Measurements from ENCODE around the gene ZNF714.

The ZNF714 gene

DNA sequence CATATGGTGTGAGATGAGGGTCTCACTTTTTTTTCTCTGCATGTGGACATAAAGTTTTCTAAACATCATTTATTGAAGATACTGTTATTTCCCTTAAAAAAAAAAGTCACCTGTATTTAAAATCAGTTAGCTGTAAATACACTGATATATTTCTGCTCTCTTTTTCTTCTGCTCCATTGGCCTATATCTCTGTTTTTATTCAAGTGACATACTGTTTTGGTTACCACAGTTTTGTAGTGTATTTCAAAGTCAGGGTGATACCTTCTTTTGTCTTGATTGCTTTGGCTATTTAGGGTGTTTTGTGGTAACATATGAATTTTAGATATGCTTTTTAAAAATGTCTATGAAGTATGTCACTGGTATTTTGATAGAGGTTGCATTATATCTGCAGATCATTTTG lies 44.1 kb downstream of the ZNF714 start:
- Mint-ChIP-seq H3K4me3 (no peak overlapping the region), H3K36me3 (ENCODE audit: low read depth) (peaks cover 54% of the 10 kb centered on the region), H3K27me3 (ENCODE audit: low read depth, poor library complexity) (no peaks in the 10 kb centered on the region), H3K9me3 (peaks cover 40% of the 10 kb centered on the region), H3K4me1 (no peaks in the 10 kb centered on the region), H3K27ac (no peak overlapping the region)
- DNase-seq, result no peak
- TF ChIP-seq, protein P1, sequence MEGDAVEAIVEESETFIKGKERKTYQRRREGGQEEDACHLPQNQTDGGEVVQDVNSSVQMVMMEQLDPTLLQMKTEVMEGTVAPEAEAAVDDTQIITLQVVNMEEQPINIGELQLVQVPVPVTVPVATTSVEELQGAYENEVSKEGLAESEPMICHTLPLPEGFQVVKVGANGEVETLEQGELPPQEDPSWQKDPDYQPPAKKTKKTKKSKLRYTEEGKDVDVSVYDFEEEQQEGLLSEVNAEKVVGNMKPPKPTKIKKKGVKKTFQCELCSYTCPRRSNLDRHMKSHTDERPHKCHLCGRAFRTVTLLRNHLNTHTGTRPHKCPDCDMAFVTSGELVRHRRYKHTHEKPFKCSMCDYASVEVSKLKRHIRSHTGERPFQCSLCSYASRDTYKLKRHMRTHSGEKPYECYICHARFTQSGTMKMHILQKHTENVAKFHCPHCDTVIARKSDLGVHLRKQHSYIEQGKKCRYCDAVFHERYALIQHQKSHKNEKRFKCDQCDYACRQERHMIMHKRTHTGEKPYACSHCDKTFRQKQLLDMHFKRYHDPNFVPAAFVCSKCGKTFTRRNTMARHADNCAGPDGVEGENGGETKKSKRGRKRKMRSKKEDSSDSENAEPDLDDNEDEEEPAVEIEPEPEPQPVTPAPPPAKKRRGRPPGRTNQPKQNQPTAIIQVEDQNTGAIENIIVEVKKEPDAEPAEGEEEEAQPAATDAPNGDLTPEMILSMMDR (IDR thresholded peaks at IDR 0.05), result no peak

DNA sequence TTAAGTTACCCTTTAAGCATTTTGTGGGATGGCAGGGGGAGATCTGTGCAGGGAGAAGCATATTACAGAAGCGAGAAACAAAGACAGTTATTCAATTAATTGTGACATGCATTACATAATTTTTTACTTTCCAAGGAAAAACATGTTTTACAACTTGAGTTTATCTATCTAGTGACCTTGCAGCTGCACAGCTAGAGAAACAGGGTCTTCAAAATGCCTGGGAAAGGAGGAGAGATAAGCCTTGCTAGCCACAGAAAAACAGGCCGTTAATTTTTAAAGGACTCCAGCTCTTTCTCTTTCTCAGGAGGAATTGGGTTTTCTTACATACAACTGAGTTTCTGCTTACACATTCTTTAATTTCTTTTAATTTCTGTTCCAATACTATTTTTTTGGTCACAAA lies 45.0 kb downstream of the ZNF714 start:
- DNase-seq, result no peak
- H3K4me1 Mint-ChIP-seq, result no peaks in the 10 kb centered on the region
- H3K9me3 Mint-ChIP-seq, result peaks cover 33% of the 10 kb centered on the region
- H3K36me3 Mint-ChIP-seq (ENCODE audit: low read depth), result peaks cover 44% of the 10 kb centered on the region
- H3K4me3 Mint-ChIP-seq, result no peak overlapping the region
- H3K27ac Mint-ChIP-seq, result peak overlapping the region; percentile 5
- TF ChIP-seq, protein P1 (IDR thresholded peaks at IDR 0.05), result no peak
- no peaks in the 10 kb centered on the region for H3K27me3 Mint-ChIP-seq (ENCODE audit: low read depth, poor library complexity)

DNA sequence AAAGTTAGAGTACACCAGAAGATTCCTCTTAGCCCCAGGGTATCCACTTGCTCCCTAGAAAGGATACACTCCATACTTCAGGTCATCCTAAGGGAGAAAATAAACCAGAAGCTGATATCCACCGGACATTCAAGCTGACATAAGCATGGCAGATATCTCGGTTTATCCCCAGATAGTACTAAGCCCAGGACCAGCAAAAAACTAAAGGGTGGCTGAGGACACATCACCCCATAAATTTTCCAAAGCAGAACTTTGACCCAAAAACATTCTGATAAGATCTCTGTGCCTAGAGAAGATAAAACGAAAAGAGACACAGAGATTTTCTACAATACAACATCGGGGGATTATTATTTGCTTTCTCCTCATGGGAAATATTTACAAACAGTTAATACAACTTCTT lies 45.9 kb downstream of the ZNF714 start:
- Mint-ChIP-seq H3K36me3 (ENCODE audit: low read depth) (peaks cover 35% of the 10 kb centered on the region), H3K4me3 (no peak overlapping the region), H3K9me3 (peaks cover 25% of the 10 kb centered on the region), H3K4me1 (no peaks in the 10 kb centered on the region), H3K27me3 (ENCODE audit: low read depth, poor library complexity) (no peaks in the 10 kb centered on the region), H3K27ac (no peak overlapping the region)
- TF ChIP-seq, protein P1 (IDR thresholded peaks at IDR 0.05), result no peak
- no peak for DNase-seq

DNA sequence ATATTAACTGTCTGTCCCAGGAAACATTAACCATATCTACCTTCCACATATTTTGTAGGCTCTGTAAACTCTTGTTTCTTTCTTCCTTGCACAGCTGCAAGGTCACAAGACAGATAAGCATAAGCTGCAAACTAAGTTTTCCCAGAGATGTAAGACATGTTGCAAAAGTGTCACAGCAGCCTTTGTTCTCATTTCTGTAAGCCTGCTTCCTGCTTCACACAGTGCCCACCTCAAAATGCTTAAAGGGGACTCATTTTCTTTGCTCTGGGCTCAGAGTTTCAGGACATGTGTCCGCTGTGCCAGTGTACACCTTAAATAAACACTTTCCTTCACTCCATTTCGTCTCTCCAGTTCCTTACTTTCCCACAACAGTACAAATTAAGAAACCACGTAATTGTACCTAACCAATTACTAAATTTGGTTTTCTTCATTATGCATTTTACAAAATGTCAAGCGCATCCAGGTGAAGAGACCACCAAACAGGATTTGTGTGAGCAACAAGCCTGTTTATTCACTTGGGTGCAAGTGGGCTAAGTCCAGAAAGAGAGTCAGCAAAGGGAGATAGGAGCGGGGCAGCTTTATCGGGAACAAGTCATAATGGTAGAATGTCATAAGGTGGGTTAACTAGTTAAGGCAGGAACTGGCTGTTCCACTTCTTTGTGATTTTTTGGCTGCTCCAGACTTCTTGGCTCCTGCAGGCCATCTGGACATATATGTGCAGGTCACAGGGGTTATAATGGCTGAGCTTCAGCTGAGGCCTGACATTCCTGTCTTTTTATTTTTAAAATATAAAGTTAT lies 47.1 kb downstream of the ZNF714 start:
- Mint-ChIP-seq H3K27ac (no peak overlapping the region), H3K27me3 (ENCODE audit: low read depth, poor library complexity) (no peaks in the 10 kb centered on the region), H3K9me3 (peaks cover 29% of the 10 kb centered on the region), H3K36me3 (ENCODE audit: low read depth) (peaks cover 30% of the 10 kb centered on the region), H3K4me1 (no peaks in the 10 kb centered on the region), H3K4me3 (no peak overlapping the region)
- TF ChIP-seq, protein P1 (IDR thresholded peaks at IDR 0.05), result no peak
- DNase-seq, result no peak

DNA sequence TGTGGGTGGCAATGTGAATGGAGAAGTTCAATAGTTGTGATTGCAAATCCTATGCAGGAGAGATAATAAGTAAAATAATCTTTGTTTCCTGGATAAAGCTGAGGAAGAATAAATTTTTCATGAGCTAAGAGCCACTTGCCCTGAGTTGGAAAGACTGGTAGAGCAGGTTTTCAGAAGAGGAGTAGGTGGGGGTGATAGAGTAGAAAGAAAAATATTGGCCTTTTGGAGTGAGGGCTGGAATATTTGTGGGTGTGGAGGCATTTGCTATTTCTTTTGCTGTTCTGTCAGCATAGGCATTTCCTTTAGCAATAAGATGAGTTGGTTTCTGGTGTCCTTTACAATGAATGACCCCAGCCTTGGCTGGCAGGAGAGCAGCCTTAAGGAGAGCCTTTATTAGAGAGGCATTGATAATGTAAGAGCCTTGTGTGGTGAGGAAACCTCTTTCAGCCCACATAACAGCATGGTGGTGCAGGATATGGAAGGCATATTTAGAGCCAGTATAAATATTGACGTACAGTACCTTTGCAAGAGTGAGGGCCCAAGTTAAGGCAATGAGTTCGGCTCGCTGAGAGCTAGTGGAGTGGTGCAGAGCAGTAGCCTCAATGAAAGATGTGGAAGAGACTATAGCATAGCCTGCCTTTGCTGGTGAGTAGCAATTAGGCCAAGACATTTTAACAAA lies 48.2 kb downstream of the ZNF714 start:
- TF ChIP-seq, protein P1 (IDR thresholded peaks at IDR 0.05), result no peak
- H3K27ac Mint-ChIP-seq, result no peak overlapping the region
- no peaks in the 10 kb centered on the region for H3K27me3 Mint-ChIP-seq (ENCODE audit: low read depth, poor library complexity)
- no peaks in the 10 kb centered on the region for H3K4me1 Mint-ChIP-seq
- peaks cover 36% of the 10 kb centered on the region for H3K9me3 Mint-ChIP-seq
- peaks cover 23% of the 10 kb centered on the region for H3K36me3 Mint-ChIP-seq (ENCODE audit: low read depth)
- no peak for DNase-seq
- no peak overlapping the region for H3K4me3 Mint-ChIP-seq

Measured in nephron progenitor cell (in vitro differentiated cells).